ENCODE measurements around the gene ZNRF1.
"Not testable (repeated sequence)": the region's sequence is repeated elsewhere in the genome, so short reads cannot be mapped to it uniquely, and the experiment has no call there.

The ZNRF1 gene

GRCh38 chr16:75116081-75116910 lies 117.5 kb downstream of the ZNRF1 start, which contains the start of gene LDHD:
Gene LDHD, minus strand, starts transcription at chr16:75116780. Its CDS starts 60 bp downstream, at chr16:75116720.
- no peak for DNase-seq

GRCh38 chr16:75116911-75117245 lies 118.1 kb downstream of the ZNRF1 start:
- DNase-seq: no peak

DNA sequence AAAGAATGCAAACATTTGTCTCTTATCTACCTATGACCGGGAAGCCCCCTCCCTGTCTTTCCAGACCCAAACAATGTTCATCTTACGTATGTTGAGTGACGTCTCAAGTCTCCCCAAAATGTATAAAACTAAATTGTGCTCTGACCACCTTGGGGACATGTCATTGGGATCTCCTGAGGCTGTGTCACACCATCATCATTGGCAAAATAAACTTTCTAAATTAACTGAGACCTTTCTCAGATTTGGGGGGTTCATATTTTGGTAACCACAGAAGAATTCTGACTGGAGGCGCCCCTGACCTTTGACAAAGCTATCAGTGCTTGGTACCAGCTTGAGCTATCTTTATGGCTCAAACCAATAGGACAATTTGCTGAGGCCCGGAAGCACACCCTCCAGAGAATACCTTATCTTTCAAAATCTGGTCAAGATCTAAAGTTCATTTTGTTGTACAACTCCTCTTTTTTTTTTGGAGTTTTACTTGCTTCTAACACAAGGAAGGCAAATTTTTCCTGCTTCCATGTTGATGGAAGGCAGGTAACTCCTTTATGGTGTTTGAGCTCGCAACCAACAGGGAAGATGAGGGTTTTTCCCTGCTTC lies 120.2 kb downstream of the ZNRF1 start:
- DNase-seq: no peak

- DNase-seq: no peak
Measured at GRCh38 chr16:75120253-75120652, 121.4 kb downstream of the ZNRF1 start.

DNA sequence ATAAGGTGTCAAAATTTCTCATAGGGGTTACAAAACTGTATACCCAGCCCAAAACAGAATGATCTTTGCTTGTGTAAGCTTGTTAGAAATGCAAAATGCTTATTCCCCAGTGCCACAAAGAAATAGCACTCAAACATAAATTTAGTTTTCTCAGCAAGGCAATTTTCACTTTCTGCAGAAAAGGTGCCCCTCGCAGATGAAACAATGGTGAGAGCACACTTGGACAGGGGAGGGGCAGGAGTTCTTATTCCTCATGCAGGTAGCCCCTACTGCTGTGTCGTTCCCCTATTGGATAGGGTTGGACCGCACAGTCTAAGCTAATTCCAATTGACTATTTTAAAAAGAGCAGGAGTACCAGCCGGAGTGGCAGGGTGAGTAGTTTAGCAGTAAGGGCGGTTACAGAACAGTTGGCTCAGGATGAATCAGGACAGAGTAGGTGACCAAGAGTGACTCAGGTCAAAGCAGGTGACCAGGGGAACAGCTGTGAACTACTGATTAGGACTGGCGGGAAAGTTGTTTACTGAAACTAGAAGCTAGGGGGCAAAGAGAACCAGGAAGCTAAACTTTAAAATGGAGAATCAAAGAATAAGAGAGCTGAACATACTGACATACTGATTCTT lies 123.2 kb downstream of the ZNRF1 start:
- DNase-seq: no peak

GRCh38 chr16:75122609-75123008 lies 123.8 kb downstream of the ZNRF1 start:
- no peak for DNase-seq

- DNase-seq: no peak
Measured at GRCh38 chr16:75127713-75128415, 129.0 kb downstream of the ZNRF1 start.

DNA sequence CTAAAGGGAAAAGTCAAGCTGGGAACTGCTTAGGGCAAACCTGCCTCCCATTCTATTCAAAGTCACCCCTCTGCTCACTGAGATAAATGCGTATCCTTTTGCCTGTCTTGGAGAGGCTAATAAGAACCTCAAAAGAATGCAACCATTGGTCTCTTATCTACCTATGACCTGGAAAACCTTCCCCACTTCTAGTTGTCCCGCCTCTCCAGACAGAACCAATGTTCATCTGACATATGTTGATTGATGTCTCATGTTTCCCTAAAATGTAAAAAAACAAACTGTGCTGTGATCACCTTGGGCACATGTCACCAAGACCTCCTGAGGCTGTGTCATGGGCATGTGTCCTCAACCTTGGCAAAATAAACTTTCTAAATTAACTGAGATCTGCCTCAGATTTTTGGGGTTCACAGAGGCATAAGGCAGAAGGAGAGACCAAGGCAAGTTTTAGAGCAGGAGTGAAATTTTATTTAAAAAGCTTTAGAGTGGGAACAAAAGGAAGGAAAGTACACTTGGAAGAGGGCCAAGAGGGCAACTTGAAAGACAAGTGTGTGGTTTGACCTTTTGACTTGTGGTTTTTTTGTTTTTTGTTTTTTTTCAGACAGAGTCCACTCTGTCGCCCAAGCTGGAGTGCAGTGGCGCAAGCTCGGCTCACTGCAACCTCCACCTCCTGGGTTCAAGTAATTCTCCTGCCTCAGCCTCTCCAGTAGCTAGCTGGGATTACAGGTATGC lies 130.8 kb downstream of the ZNRF1 start:
- not testable (repeated sequence) for DNase-seq

GRCh38 chr16:75130150-75130771 lies 131.4 kb downstream of the ZNRF1 start:
- no peak for DNase-seq

- DNase-seq: no peak
Measured at GRCh38 chr16:75131081-75131480, 132.3 kb downstream of the ZNRF1 start.

DNA sequence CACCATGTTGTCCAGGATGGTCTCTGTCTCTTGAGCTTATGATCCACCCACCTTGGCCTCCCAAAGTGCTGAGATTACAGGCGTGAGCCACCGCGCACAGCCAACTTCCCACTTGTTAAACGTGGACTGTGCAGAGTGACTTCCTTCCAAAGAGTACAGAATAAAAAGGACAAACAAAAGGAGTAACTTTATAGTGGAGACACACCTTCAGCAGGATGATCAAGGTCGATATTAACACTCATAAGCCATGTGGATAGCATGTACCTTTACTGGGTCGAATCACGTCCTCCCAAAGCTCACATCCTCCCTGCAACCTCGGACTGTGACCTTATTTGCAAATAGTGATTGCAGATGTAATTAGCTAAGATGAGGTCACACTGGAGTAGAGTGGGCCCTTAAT lies 139.4 kb downstream of the ZNRF1 start:
- no peak for DNase-seq

DNA sequence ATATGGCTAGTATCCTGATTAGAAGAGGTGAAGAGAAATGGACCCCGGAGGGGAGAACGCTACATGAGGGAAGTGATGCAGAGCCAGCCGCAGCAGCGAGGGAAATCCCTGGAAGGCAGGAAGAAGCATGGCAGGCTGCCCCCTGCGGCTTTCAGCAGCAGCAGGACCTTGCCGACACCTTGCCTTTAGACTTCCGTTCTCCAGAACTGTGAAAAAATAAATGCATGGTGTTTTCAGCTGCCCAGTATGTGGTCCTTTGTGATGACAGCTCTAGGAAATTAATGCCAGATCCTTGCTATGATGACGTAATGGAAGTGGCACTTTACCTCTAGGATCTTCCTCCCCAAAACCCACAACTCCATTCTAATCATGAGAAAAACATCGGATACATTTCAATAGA lies 139.8 kb downstream of the ZNRF1 start:
- DNase-seq: peak; percentile 13

- no peak for DNase-seq
Measured at GRCh38 chr16:75139498-75139897, 140.7 kb downstream of the ZNRF1 start.

- DNase-seq: no peak
Measured at GRCh38 chr16:75143941-75144340, 145.1 kb downstream of the ZNRF1 start.

DNA sequence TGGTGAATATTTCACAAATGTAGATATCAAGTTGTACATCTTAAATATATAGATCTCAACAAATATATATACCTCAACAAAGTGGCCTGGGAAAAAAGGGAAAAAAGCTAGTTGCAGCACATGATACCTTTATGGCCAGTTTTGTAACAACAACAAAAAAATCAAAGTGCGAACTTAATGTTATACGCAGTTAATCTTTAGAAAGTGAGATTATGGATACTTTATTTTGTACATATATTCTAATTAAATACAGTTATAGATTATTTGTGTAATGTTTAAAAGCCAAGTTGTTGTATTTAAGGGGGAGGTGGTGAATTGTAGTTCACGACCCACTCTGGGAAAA lies 149.1 kb downstream of the ZNRF1 start:
- no peak for DNase-seq

DNA sequence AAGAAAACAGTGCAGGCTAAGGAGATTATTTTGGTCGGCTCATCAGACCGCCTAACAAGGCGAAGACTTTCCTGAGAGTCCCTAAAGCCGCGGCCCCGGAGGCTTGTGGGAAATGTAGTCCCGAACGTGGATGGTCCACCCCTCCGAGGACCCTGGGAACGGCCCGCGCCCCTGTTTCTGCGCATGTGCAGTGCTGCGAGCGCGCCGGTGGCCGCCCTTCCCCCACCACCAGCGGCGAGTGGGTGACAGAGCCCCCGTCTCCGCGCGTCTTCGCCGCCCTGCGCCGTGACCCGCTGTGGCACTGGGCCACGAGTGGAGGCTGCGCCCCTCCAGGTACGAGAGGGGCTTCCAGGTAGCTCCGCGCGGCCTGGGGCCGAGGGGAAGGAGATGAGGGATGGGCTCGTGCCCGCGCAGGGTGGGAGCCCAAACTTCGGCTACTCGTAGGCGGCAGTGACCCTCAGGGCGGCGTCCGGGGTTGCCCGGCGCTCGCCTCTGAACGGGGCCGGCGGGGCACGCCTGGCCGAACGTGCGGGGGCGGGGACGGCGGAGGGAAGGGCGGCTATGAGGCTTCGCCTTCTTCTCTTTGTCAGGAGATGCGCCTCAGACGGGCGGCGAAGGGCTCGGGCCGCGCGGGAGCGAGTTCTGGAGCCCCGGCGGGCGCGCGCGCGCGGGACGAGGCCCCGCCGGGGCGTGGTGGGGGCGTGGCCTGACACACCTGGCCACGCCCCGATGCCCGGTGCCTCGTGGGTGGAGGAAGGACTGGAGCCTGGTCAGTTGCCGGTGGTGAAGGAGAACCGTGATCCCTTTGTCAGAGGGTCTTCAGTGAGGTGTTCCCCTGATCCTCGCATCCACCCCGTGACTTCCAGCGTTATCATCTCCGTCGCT lies 149.7 kb downstream of the ZNRF1 start, which contains the start of gene ZFP1:
Gene ZFP1, plus strand, starts transcription at position 214 of the 885 bp plus-strand sequence. CDS start 4,428 bp downstream, outside the sequence.
- DNase-seq: peak; percentile 97

DNA sequence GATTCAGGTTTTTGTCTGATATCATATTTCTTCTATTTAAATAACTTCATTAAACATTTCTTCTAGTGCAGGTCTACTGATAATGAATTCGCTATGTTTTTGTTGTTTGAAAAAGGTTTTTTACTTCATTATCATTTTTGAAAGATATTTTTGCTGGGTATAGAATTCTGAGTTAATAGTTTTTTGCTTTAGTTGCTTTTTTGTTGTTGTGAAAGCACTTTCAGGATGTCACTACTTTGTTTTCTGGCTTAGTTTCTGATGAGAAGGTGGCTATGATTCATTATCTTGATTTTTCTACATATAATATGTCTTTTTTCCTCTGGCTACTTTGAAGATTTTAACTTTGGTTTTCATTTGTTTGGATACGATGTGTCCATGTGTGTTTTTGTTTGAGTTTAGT lies 153.0 kb downstream of the ZNRF1 start:
- DNase-seq: no peak

DNA sequence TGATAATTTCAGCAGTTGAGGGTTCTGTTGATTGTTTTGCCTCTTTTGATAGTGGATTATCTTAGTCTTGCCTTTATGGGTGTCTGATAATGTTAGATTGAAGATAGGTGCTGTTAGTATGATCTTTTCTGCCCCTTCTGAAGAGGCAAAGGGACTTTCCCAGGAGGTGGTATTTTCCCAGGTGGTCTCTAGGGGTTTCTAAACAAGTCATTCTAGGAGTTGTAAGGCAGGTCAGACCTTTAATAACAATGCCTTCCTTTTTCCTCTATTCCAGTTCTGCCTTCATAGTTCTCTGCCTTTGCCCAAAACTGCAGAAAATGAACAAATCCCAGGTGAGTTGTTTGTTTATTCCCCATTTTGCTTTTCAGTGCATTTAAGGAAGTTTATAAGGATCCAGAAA lies 153.8 kb downstream of the ZNRF1 start:
- DNase-seq: no peak

GRCh38 chr16:75160386-75160785 lies 161.6 kb downstream of the ZNRF1 start:
- no peak for DNase-seq
